A549 treated with AZD9567 at 1 μM for 4 hours (cell line): ENCODE data around the gene MRPL23. TPM values are rescaled to one million over a fixed set of nuclear protein-coding genes. Genes with fewer than 3 reads are reported as not detected.

Experiments
- total RNA-seq: library from RNA; stranded (reverse); fragments of 200-300 nt; extraction: Qiagen RNA extraction; gene quantifications from 5 replicates; pipeline ENCODE4 v1.2.3, GENCODE V29; 2022; ENCODE audit not compliant: insufficient read depth

MRPL23 gene
- total RNA-seq = 127 to 156 TPM (median 148 TPM) in 5 replicates

DNA sequence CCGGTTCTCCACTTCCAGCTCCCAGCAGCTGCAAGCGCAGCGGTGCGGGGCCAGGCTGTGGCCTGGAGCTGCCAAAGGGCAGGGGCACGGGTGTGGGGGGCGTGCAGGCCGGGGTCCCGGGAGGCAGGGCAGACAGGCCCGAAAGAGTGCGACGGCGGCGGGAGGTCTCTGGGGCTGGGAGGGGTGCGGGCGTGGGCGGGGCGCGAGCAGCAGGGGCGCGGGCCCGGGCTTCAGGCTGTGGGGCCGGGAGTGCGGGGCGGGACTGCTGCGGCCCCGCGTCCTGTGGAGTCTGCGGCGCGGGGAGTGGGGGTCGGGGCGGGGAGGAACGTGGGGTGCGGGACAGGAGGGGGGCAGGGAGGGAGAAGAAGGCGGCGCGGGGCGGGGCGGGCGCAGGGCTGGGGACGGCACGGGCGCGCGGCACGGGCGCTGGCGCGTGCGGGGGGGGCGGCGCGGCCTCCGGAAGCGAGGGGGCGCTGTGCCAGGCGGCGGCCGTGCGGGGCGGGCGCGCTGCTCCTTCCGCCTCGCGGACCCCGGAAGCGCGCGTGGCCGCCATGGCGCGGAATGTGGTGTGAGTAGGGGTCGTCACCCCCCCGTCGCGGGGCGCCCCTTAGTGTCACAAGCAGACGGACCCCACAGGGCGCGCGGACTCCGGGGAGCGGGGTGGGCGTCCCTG, at the start of gene MRPL23:
Gene MRPL23, plus strand, starts transcription at position 521 of the 673 bp plus-strand sequence. Its CDS starts 31 bp downstream, at position 552.

DNA sequence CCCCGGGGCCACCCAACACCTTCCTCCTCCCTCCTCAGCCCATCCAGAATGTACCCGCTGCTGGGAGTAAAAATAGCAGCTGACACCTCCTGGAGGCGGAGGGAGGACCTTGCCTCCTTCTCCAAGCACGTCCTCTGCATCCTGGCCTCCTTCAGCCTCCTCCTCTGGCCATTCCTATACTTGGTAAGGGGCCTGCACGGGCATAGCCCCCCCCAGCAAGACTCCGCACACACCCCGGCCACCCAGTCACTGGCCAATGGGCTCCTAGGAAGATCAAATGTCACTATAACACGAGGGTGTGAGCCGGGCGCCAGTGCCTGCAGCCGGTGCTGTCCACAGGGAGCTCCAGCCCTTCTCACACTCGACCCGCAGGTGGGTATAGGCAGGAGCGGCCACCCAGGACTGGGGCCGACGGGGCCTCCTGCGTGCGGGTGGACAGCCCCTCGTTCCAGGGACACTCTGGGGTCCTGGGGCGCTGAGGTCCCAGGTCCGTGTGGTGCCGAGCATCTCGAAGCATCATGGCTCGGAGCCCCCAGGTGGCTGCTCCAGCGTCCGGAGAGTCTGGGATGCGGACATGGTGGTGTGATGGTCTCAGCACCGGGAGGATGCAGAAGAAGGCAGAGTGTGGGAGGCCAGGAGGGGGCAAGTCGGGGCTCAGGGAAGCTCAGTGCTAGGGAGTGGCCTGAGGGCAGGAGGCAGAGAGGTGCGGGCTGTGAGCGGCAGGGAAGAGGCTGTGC, 27.6 kb upstream of the MRPL23 start, which contains the start of gene TNNT3:
Gene TNNT3, plus strand, starts transcription at position 313 of the 737 bp plus-strand sequence. CDS start 3,172 bp downstream, outside the sequence.

DNA sequence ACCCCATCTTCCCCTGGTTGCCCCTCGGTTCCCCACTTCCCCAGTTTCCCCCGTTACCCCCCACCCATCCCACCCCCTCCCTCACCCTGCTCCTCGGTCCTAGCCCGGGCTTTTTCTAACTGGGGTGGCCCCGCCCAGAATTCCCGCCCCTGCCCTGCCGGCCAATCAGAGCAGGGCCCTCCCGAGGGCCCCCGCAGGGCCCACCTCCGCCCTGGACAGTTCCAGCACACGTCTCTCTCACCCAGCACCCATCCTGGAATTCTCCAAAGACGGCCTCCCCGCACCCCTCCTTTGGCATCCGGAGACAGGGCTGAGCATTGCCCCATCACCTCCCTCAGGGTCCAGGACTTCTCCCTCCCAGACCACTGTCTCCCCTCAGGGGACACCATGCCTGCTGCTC, 50.6 kb downstream of the MRPL23 start, which contains the start of gene H19:
Gene H19, minus strand, starts transcription at position 88 of the 400 bp plus-strand sequence.

Other genes starting within 250 kb of the MRPL23 start
- gene IFITM10, start 196.7 kb upstream of the MRPL23 start, total RNA-seq = 0.99 to 1.6 TPM (median 1.5 TPM) in 5 replicates
- gene CTSD, start 183.4 kb upstream of the MRPL23 start, total RNA-seq = 459 to 545 TPM (median 470 TPM) in 5 replicates
- 0.10 to 0.33 TPM (median 0.19 TPM) in 4 of 5 replicates, not detected in the other for gene SYT8, start 112.3 kb upstream of the MRPL23 start, total RNA-seq
- gene TNNI2, start 108.4 kb upstream of the MRPL23 start, total RNA-seq = 0.26 TPM in 1 of 5 replicates, not detected in the others
- 0.76 to 1.9 TPM (median 1.0 TPM) in 4 of 5 replicates, not detected in the other for gene LSP1, start 94.2 kb upstream of the MRPL23 start, total RNA-seq
- gene PRR33, start 55.4 kb upstream of the MRPL23 start, total RNA-seq = not detected in 5 replicates
- gene TNNT3, start 27.6 kb upstream of the MRPL23 start, total RNA-seq = 0.22 TPM in 1 of 5 replicates, not detected in the others
- 6.5 to 15.3 TPM (median 13.4 TPM) in 5 replicates for gene H19, start 50.5 kb downstream of the MRPL23 start, total RNA-seq
- gene IGF2, start 192.1 kb downstream of the MRPL23 start, total RNA-seq = 1.7 to 7.7 TPM (median 1.9 TPM) in 5 replicates
- gene INS, start 213.9 kb downstream of the MRPL23 start, total RNA-seq = not detected in 5 replicates
- gene TH, start 224.5 kb downstream of the MRPL23 start, total RNA-seq = 0.12 to 0.14 TPM in 2 of 5 replicates, not detected in the others